Osteoblast (primary cell): ENCODE data around the gene AP3S2. TPM values are rescaled to one million over a fixed set of nuclear protein-coding genes. Genes with fewer than 3 reads are reported as not detected.
A peak's percentile ranks its signal among the peaks of the same experiment; 100 is the strongest.

ENCODE experiments used
- DNase-seq: peaks from one replicate; pipeline ENCODE4 v3.0.0; 2011; ENCODE audit warnings: low spot score, mixed read lengths; ENCODE audit not compliant: insufficient read length; ENCODE audit errors: missing footprints
- H2AFZ ChIP-seq: 2 replicates; pipeline ENCODE4 v1.6.0; 2011; ENCODE audit warnings: mild to moderate bottlenecking, low read length
- H3K27ac ChIP-seq: 2 replicates; pipeline ENCODE4 v1.5.1; 2011; ENCODE audit warnings: mild to moderate bottlenecking, low read depth, low read length, moderate library complexity
- H3K27me3 ChIP-seq: 2 replicates; pipeline ENCODE4 v1.6.0; 2012; ENCODE audit warnings: mild to moderate bottlenecking, control low read depth, inconsistent platforms, low read length, moderate library complexity; ENCODE audit not compliant: insufficient read depth
- H3K36me3 ChIP-seq: 2 replicates; pipeline ENCODE4 v1.5.1; 2011; ENCODE audit warnings: mild to moderate bottlenecking, low read length, control low read depth, moderate library complexity; ENCODE audit not compliant: insufficient read depth
- H3K4me1 ChIP-seq: 2 replicates; pipeline ENCODE4 v1.5.1; 2011; ENCODE audit warnings: mild to moderate bottlenecking, low read length, control low read depth, moderate library complexity; ENCODE audit not compliant: insufficient read depth
- H3K4me2 ChIP-seq: 2 replicates; pipeline ENCODE4 v1.6.0; 2011; ENCODE audit warnings: mild to moderate bottlenecking, low read length; ENCODE audit not compliant: insufficient read depth
- H3K4me3 ChIP-seq: fragments of 200-600 bp; sonication (generic); 3 replicates; pipeline ENCODE4 v1.5.1; 2012; ENCODE audit warnings: mild to moderate bottlenecking, low read length, inconsistent platforms; ENCODE audit not compliant: insufficient read depth
- H3K79me2 ChIP-seq: 2 replicates; pipeline ENCODE4 v1.6.0; 2012; ENCODE audit warnings: mild to moderate bottlenecking, low read length, control low read depth, inconsistent platforms; ENCODE audit not compliant: insufficient read depth
- H3K9me3 ChIP-seq: 2 replicates; pipeline ENCODE4 v1.5.1; 2011; ENCODE audit warnings: low read depth, low read length, control low read depth
- H4K20me1 ChIP-seq: 2 replicates; pipeline ENCODE4 v1.6.0; 2012; ENCODE audit warnings: mild to moderate bottlenecking, low read length, control low read depth; ENCODE audit not compliant: insufficient read depth
- CTCF ChIP-seq: IDR thresholded peaks from 2 replicates; pipeline ENCODE4 v1.5.1; 2011; ENCODE audit warnings: mild to moderate bottlenecking, low read depth, low read length, moderate library complexity; ENCODE audit errors: extremely low read depth
- total RNA-seq: library from RNA; depleted of rRNA; stranded (reverse); fragments of >200 nt; gene quantifications from 2 replicates; pipeline ENCODE4 v1.2.3, GENCODE V29; 2012

Gene AP3S2
- total RNA-seq, 1 donor, result 63.7 TPM

GRCh38 chr15:89845305-89845893 is 48.4 kb downstream of the AP3S2 start:
- no peaks in the 10 kb centered on the region for H3K27me3 ChIP-seq
- no peaks in the 10 kb centered on the region for H3K79me2 ChIP-seq
- TF ChIP-seq CTCF, result no peak
- H2AFZ ChIP-seq, result no peak overlapping the region
- no peaks in the 10 kb centered on the region for H4K20me1 ChIP-seq
- H3K27ac ChIP-seq, result peak overlapping the region; percentile 80
- peaks cover 38% of the 10 kb centered on the region for H3K4me1 ChIP-seq
- no peaks in the 10 kb centered on the region for H3K9me3 ChIP-seq
- H3K4me2 ChIP-seq, result peak overlapping the region; percentile 63
- H3K4me3 ChIP-seq, result no peak overlapping the region
- no peaks in the 10 kb centered on the region for H3K36me3 ChIP-seq
- DNase-seq, result peak; percentile 88

GRCh38 chr15:89841962-89842361 is 51.8 kb downstream of the AP3S2 start:
- DNase-seq, result no peak
- peaks cover 6% of the 10 kb centered on the region for H3K79me2 ChIP-seq
- H3K27me3 ChIP-seq, result no peaks in the 10 kb centered on the region
- H3K27ac ChIP-seq, result no peak overlapping the region
- TF ChIP-seq CTCF, result no peak
- H2AFZ ChIP-seq, result no peak overlapping the region
- H3K4me2 ChIP-seq, result no peak overlapping the region
- no peaks in the 10 kb centered on the region for H3K9me3 ChIP-seq
- peaks cover 33% of the 10 kb centered on the region for H3K4me1 ChIP-seq
- H3K36me3 ChIP-seq, result peaks cover 4% of the 10 kb centered on the region
- no peaks in the 10 kb centered on the region for H4K20me1 ChIP-seq
- H3K4me3 ChIP-seq, result no peak overlapping the region

GRCh38 chr15:89841306-89841705 is 52.5 kb downstream of the AP3S2 start:
- no peak overlapping the region for H3K4me2 ChIP-seq
- no peak for DNase-seq
- no peak for TF ChIP-seq CTCF
- no peak overlapping the region for H2AFZ ChIP-seq
- H4K20me1 ChIP-seq, result no peaks in the 10 kb centered on the region
- H3K4me3 ChIP-seq, result no peak overlapping the region
- H3K4me1 ChIP-seq, result peaks cover 38% of the 10 kb centered on the region
- H3K36me3 ChIP-seq, result peaks cover 4% of the 10 kb centered on the region
- H3K79me2 ChIP-seq, result peaks cover 6% of the 10 kb centered on the region
- H3K9me3 ChIP-seq, result no peaks in the 10 kb centered on the region
- no peaks in the 10 kb centered on the region for H3K27me3 ChIP-seq
- no peak overlapping the region for H3K27ac ChIP-seq

GRCh38 chr15:89839167-89839810 is 54.5 kb downstream of the AP3S2 start:
- Histone ChIP-seq H3K36me3 (peaks cover 15% of the 10 kb centered on the region), H2AFZ (no peak overlapping the region), H3K27ac (no peak overlapping the region), H3K79me2 (peaks cover 11% of the 10 kb centered on the region), H3K27me3 (no peaks in the 10 kb centered on the region), H3K4me3 (no peak overlapping the region), H3K9me3 (no peaks in the 10 kb centered on the region), H3K4me2 (no peak overlapping the region), H3K4me1 (peaks cover 26% of the 10 kb centered on the region), H4K20me1 (no peaks in the 10 kb centered on the region)
- no peak for TF ChIP-seq CTCF
- no peak for DNase-seq
